IMR-90 (cell line): ENCODE data around the gene P2RX7. TPM values are rescaled to one million over a fixed set of nuclear protein-coding genes. Genes with fewer than 3 reads are reported as not detected.
"Not testable (repeated sequence)": the region's sequence is repeated elsewhere in the genome, so short reads cannot be mapped to it uniquely, and the experiment has no call there.

ENCODE experiments used
- ATAC-seq: fragments of 200-7000 bp; cut with Tn5 transposase; 2 replicates; pipeline ENCODE4 v1.9.1; 2020; ENCODE audit warnings: low read depth, mild to moderate bottlenecking, moderate library complexity
- BruUV-seq: library from RNA; stranded (reverse); fragments of 400-500 nt; replicated peaks from 2 replicates; lab custom pipeline; 2021; lab: Mats Ljungman, UMichigan
- CTCF ChIA-PET: fragments of 300-600 bp; formaldehyde crosslinking; extraction: SDS; loops from one replicate; lab custom pipeline; 2021; ENCODE audit warnings: antibody characterized with exemption; lab: Yijun Ruan, JAX
- POLR2A ChIA-PET: fragments of 300-600 bp; sonication (Branson Sonifier 250); formaldehyde crosslinking; loops from one replicate; lab custom pipeline; 2022; ENCODE audit warnings: antibody characterized with exemption; ENCODE audit not compliant: unreplicated experiment; lab: Charles Lee
- DNase-seq: peaks from one replicate; pipeline ENCODE4 v3.0.0; 2013
- H2AFZ ChIP-seq: replicated peaks from 2 replicates; pipeline ENCODE3; 2013; ENCODE audit warnings: low read length, mild to moderate bottlenecking; ENCODE audit not compliant: poor library complexity
- H2AK5ac ChIP-seq: 2 replicates; pipeline ENCODE4 v1.6.1; 2013; ENCODE audit warnings: low read depth, low read length, inconsistent platforms
- H2AK9ac ChIP-seq: replicated peaks from 2 replicates; pipeline ENCODE3; 2013; ENCODE audit warnings: mild to moderate bottlenecking, low read depth, low read length, moderate library complexity; ENCODE audit not compliant: poor library complexity
- H2BK120ac ChIP-seq: 2 replicates; pipeline ENCODE4 v1.6.1; 2013; ENCODE audit warnings: low read depth, low read length, inconsistent platforms
- H2BK15ac ChIP-seq: 3 replicates; pipeline ENCODE4 v1.6.1; 2013; ENCODE audit warnings: low read depth, low read length, inconsistent platforms
- H2BK20ac ChIP-seq: 2 replicates; pipeline ENCODE4 v1.6.1; 2013; ENCODE audit warnings: low read depth, mild to moderate bottlenecking, inconsistent platforms, low read length, moderate library complexity
- H2BK5ac ChIP-seq: 2 replicates; pipeline ENCODE4 v1.6.1; 2013; ENCODE audit warnings: mild to moderate bottlenecking, low read depth, low read length, inconsistent platforms; ENCODE audit not compliant: poor library complexity, severe bottlenecking
- H3K14ac ChIP-seq: replicated peaks from 2 replicates; pipeline ENCODE4 v1.6.1; 2013; ENCODE audit warnings: low read depth, low read length, inconsistent platforms
- H3K18ac ChIP-seq: 2 replicates; pipeline ENCODE4 v1.6.1; 2013; ENCODE audit warnings: low read depth, low read length, control low read depth
- H3K23ac ChIP-seq: 2 replicates; pipeline ENCODE4 v1.6.1; 2013; ENCODE audit warnings: low read depth, low read length, inconsistent platforms
- H3K27ac ChIP-seq: 2 replicates; pipeline ENCODE4 v1.5.1; 2013; ENCODE audit warnings: mild to moderate bottlenecking, control low read depth, low read length; ENCODE audit not compliant: insufficient read depth
- H3K27me3 ChIP-seq: 2 replicates; pipeline ENCODE4 v1.6.1; 2013; ENCODE audit warnings: low read length; ENCODE audit not compliant: control insufficient read depth, insufficient read depth
- H3K36me3 ChIP-seq: 2 replicates; pipeline ENCODE4 v1.6.1; 2013; ENCODE audit warnings: low read length, mixed read lengths; ENCODE audit not compliant: control insufficient read depth, insufficient read depth
- H3K4ac ChIP-seq: 2 replicates; pipeline ENCODE4 v1.6.1; 2013; ENCODE audit warnings: low read depth, low read length, inconsistent platforms
- H3K4me1 ChIP-seq: 2 replicates; pipeline ENCODE4 v1.6.1; 2013; ENCODE audit warnings: low read length, mixed read lengths; ENCODE audit not compliant: control insufficient read depth, insufficient read depth
- H3K4me2 ChIP-seq: 2 replicates; pipeline ENCODE4 v1.6.1; 2013; ENCODE audit warnings: low read depth, mild to moderate bottlenecking, control low read depth, low read length, moderate library complexity
- H3K4me3 ChIP-seq: 2 replicates; pipeline ENCODE4 v1.5.1; 2013; ENCODE audit warnings: low read depth, mild to moderate bottlenecking, control low read depth, low read length, moderate library complexity; ENCODE audit not compliant: insufficient read depth
- H3K56ac ChIP-seq: 2 replicates; pipeline ENCODE4 v1.6.1; 2013; ENCODE audit warnings: low read length, inconsistent platforms; ENCODE audit not compliant: insufficient read depth; ENCODE audit errors: extremely low read depth
- H3K79me1 ChIP-seq, 2 experiments: 2 replicates each; pipeline ENCODE4 v1.6.1; 2013; ENCODE audit warnings: low read length in 2 of 2, inconsistent platforms in 1 of 2, low read depth in 1 of 2
- H3K9ac ChIP-seq: 2 replicates; pipeline ENCODE4 v1.6.1; 2013; ENCODE audit warnings: low read depth, low read length, control low read depth
- H3K9me1 ChIP-seq: 2 replicates; pipeline ENCODE4 v1.6.1; 2013; ENCODE audit warnings: low read length, inconsistent platforms; ENCODE audit not compliant: insufficient read depth
- H3K9me3 ChIP-seq: 2 replicates; pipeline ENCODE4 v1.6.1; 2013; ENCODE audit warnings: low read length; ENCODE audit not compliant: control insufficient read depth, insufficient read depth
- H4K20me1 ChIP-seq: 2 replicates; pipeline ENCODE4 v1.6.1; 2013; ENCODE audit warnings: low read length, inconsistent platforms; ENCODE audit not compliant: insufficient read depth
- H4K5ac ChIP-seq: 2 replicates; pipeline ENCODE4 v1.6.1; 2013; ENCODE audit warnings: mild to moderate bottlenecking, low read depth, low read length, control low read depth
- H4K8ac ChIP-seq, 2 experiments: 2 replicates each; pipeline ENCODE4 v1.6.1; 2013; ENCODE audit warnings: low read depth in 2 of 2, low read length in 2 of 2, control low read depth in 1 of 2, inconsistent platforms in 1 of 2
- H4K91ac ChIP-seq: 2 replicates; pipeline ENCODE4 v1.6.1; 2013; ENCODE audit warnings: low read depth, low read length, inconsistent platforms; ENCODE audit not compliant: insufficient read depth
- CEBPB ChIP-seq: IDR thresholded peaks from 2 replicates; pipeline ENCODE4 v1.6.1; 2012; ENCODE audit warnings: low read depth, low read length, improper control_type of control experiment
- CHD1 ChIP-seq: IDR thresholded peaks from 2 replicates; pipeline ENCODE4 v1.6.1; 2012; ENCODE audit warnings: low read depth, low read length, improper control_type of control experiment
- FOS ChIP-seq: fragments of 150-350 bp; IDR thresholded peaks from 2 replicates; pipeline ENCODE4 v1.6.1; 2016; ENCODE audit warnings: low read depth, low read length
- MXI1 ChIP-seq: IDR thresholded peaks from 2 replicates; pipeline ENCODE4 v1.6.1; 2012; ENCODE audit warnings: low read depth, mild to moderate bottlenecking, low read length, moderate library complexity, borderline replicate concordance
- POLR2A ChIP-seq: IDR thresholded peaks from 2 replicates; pipeline ENCODE4 v1.6.1; 2012; ENCODE audit warnings: mild to moderate bottlenecking, low read depth, low read length
- WGBS, 2 experiments: methylation state at CpG; one replicate each; pipeline versions ENCODE4 v1.1.5 to v1.1.7; 2013; ENCODE audit warnings: missing lambda C conversion rate in 2 of 2; ENCODE audit not compliant: insufficient read length in 1 of 2; ENCODE audit errors: extremely low coverage in 2 of 2; 5-methylcytosine and 5-hydroxymethylcytosine counted together
- dilution Hi-C: fragments of 300-500 bp; cut with HindIII; formaldehyde crosslinking; loops from one replicate; pipeline ENCODE4 v1.14.3; 2018; ENCODE audit warnings: low sequenced_read_pairs; ENCODE audit not compliant: unreplicated experiment
- in situ Hi-C: fragments of 300-500 bp; cut with MboI; formaldehyde crosslinking; loops from 3 replicates; pipeline ENCODE4 v1.14.3; 2019; ENCODE audit warnings: low sequenced_read_pairs, inconsistent platforms, mixed read lengths
- intact Hi-C: fragments of 100-400 bp; cut with micrococcal nuclease; formaldehyde crosslinking; loops from 2 replicates; pipeline ENCODE4 v1.10.0; 2022
- polyA plus RNA-seq, 3 experiments: library from polyadenylated mRNA; depleted of rRNA; stranded (reverse); fragments of >200 nt; gene quantifications; 2 replicates each; pipeline ENCODE4 v1.2.3, GENCODE V29; 2012; ENCODE audit warnings: low replicate concordance in 1 of 3
- total RNA-seq: library from RNA; depleted of rRNA; stranded (reverse); fragments of >200 nt; gene quantifications from 2 replicates; pipeline ENCODE4 v1.2.3, GENCODE V29; 2012

P2RX7 gene
- total and polyA plus RNA-seq, 2 of the 4 experiments (the other 2 are of a cell fraction): 0.07 to 0.18 TPM

DNA sequence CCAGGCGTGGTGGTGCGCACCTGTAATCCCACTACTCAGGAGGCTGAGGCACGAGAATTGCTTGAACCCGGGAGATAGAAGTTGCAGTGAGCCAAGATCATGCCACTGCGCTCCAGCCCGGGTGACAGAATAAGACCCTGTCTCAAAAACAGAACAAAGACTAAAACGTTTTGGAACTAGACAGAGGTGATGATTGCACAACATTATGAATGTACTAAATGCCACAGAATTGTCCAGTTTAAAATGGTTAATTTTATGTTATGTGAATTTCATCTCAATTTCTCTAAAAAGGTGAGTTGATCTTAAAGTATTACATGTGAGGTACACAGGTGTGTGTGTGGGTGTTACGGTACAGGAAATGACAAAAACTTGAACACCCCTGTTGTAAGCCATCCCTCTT, 93.7 kb downstream of the P2RX7 start:
- no peaks in the 10 kb centered on the region for H4K20me1 ChIP-seq
- in situ Hi-C loops (no loop called here), intact Hi-C loops (no loop called here), dilution Hi-C loops (no loop called here)
- H3K23ac ChIP-seq: no peak overlapping the region
- H3K4ac ChIP-seq: no peak overlapping the region
- no peak overlapping the region for H3K9ac ChIP-seq
- no peak overlapping the region for H3K18ac ChIP-seq
- ChIA-PET POLR2A (no interaction called here), CTCF (no interaction called here)
- no peak overlapping the region for H3K27ac ChIP-seq
- H2AFZ ChIP-seq: no peak overlapping the region
- DNase-seq (no peak), ATAC-seq (no peak)
- no peak overlapping the region for H2AK9ac ChIP-seq
- H4K8ac ChIP-seq: no peak overlapping the region
- no peak overlapping the region for H3K4me2 ChIP-seq
- H2AK5ac ChIP-seq: no peak overlapping the region
- H2BK120ac ChIP-seq: no peak overlapping the region
- H4K91ac ChIP-seq: no peak overlapping the region
- no peak for TF ChIP-seq POLR2A
- TF ChIP-seq CHD1: no peak
- TF ChIP-seq MXI1: no peak
- TF ChIP-seq CEBPB: peak; percentile 75
- TF ChIP-seq FOS: no peak
- H2BK20ac ChIP-seq: no peak overlapping the region
- H3K9me3 ChIP-seq: no peaks in the 10 kb centered on the region
- H3K79me1 ChIP-seq: no peaks in the 10 kb centered on the region
- no CpG with 5 or more reads among the region's 8 CpGs for WGBS, 2 experiments
- 0 out of 2 replicates have a peak, but pooled peaks cover 3% of the 10 kb centered on the region for H3K9me1 ChIP-seq
- no peak overlapping the region for H3K56ac ChIP-seq
- H3K14ac ChIP-seq: no peak overlapping the region
- no peak overlapping the region for H3K4me3 ChIP-seq
- H3K36me3 ChIP-seq: peaks cover 4% of the 10 kb centered on the region; the same call in 1 of the 2 replicates
- H3K27me3 ChIP-seq: no peaks in the 10 kb centered on the region
- H2BK5ac ChIP-seq: no peak overlapping the region
- H4K5ac ChIP-seq: no peak overlapping the region
- H3K4me1 ChIP-seq: no peaks in the 10 kb centered on the region
- no peak overlapping the region for H2BK15ac ChIP-seq
- BruUV-seq: no TSS peak

DNA sequence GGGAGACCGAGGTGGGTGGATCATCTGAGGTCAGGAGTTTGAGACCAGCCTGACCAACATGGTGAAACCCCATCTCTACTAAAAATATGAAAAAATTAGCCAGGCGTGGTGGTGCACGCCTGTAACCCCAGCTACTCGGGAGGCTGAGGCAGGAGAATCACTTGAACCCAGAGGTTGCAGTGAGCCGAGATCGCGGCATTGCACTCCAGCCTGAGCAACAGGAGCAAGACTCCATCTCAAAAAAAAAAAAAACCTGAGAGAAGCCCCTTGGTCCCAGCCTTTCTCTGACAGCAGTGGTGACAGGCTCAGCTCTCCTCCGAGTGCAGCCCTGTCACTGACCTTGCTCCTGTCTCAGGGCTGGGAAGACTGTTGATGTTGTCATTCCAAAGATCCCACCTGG, 94.2 kb downstream of the P2RX7 start:
- H3K18ac ChIP-seq, H3K23ac ChIP-seq, H4K91ac ChIP-seq, ATAC-seq, H4K8ac ChIP-seq, H3K56ac ChIP-seq, H2AK9ac ChIP-seq, BruUV-seq, CTCF ChIA-PET, H3K36me3 ChIP-seq, H2AFZ ChIP-seq, H3K9me3 ChIP-seq, H2BK15ac ChIP-seq, H3K14ac ChIP-seq, H3K79me1 ChIP-seq, DNase-seq, H3K9me1 ChIP-seq, H3K27ac ChIP-seq, H2BK20ac ChIP-seq, H3K4me1 ChIP-seq, H3K4me3 ChIP-seq, POLR2A ChIA-PET, H3K27me3 ChIP-seq, intact Hi-C loops, H3K9ac ChIP-seq, H2BK5ac ChIP-seq, H2BK120ac ChIP-seq, H4K5ac ChIP-seq, H3K4ac ChIP-seq, in situ Hi-C loops, H3K4me2 ChIP-seq, dilution Hi-C loops, H2AK5ac ChIP-seq, H4K20me1 ChIP-seq: not testable (repeated sequence)
- WGBS, 2 experiments: 92% methylated on average over 2 of the region's 8 CpGs; no CpG with 5 or more reads in 1 of the 2 experiments
